GM12873 (cell line): ENCODE results near the gene IFI27L1.

Source experiments
- TF ChIP-seq, protein P1 (sequence below): IDR thresholded peaks from 2 replicates; pipeline ENCODE4 v1.5.1; 2012; ENCODE audit warnings: low read depth, mild to moderate bottlenecking, moderate library complexity, low read length, control low read depth; ENCODE audit not compliant: insufficient read depth; ENCODE audit errors: missing control alignments

Gene IFI27L1

DNA sequence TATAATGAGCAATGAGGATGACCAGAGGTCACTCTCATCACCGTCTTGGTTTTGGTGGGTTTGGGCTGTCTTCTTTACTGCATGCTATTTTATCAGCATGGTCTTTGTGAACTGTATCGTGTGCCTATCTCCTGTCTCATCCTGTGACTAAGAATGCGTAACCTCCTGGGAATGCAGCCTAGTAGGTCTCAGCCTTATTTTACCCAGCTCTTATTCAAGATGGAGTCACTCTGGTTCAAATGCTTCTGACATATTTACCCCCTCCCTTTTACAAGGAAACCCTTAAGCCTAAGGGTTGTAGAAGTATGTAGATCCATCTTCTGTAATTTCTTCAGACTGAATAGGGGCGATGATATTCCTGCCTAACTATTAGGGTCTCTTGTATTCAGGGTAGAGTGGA lies 8.4 kb downstream of the IFI27L1 start:
- TF ChIP-seq, protein P1, sequence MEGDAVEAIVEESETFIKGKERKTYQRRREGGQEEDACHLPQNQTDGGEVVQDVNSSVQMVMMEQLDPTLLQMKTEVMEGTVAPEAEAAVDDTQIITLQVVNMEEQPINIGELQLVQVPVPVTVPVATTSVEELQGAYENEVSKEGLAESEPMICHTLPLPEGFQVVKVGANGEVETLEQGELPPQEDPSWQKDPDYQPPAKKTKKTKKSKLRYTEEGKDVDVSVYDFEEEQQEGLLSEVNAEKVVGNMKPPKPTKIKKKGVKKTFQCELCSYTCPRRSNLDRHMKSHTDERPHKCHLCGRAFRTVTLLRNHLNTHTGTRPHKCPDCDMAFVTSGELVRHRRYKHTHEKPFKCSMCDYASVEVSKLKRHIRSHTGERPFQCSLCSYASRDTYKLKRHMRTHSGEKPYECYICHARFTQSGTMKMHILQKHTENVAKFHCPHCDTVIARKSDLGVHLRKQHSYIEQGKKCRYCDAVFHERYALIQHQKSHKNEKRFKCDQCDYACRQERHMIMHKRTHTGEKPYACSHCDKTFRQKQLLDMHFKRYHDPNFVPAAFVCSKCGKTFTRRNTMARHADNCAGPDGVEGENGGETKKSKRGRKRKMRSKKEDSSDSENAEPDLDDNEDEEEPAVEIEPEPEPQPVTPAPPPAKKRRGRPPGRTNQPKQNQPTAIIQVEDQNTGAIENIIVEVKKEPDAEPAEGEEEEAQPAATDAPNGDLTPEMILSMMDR = no peak

DNA sequence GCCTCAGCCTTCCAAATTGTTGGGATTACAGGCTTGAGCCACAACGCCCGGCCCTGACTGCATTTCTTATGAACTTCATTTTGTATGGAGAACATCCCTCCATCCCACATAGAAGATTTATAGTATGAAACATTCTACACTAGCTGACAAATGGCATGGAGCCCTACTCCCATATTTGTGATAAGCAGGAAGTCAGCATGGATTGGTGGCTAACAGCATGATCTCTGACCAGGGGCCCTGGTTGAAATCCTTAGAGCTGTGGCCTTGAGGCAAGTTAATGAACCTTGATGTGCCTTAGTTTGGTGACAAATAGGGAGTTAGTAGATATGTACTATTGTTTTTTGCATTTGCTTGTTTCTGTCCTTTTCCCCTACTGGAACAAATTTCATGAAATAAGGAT lies 12.3 kb downstream of the IFI27L1 start:
- TF ChIP-seq, protein P1 = no peak

DNA sequence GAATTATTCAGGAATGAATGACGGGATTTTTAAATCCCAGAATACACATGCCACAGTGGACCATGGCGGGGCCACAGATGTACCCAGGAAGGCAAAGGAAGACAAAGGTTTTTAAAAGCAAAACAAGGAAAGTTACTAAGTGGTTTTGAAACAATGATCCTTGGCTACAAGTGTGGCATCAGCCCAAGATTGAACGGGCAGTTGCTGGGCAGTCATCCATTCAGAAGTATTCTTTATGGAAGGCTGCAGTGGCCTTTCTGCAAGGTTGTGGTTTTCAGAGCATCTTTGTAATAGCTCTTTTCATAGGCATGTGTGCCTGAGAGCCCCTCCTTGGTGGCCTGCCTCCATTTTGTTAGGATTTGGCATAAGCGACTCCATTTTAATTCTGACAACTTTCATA lies 16.0 kb downstream of the IFI27L1 start:
- TF ChIP-seq, protein P1 = no peak

DNA sequence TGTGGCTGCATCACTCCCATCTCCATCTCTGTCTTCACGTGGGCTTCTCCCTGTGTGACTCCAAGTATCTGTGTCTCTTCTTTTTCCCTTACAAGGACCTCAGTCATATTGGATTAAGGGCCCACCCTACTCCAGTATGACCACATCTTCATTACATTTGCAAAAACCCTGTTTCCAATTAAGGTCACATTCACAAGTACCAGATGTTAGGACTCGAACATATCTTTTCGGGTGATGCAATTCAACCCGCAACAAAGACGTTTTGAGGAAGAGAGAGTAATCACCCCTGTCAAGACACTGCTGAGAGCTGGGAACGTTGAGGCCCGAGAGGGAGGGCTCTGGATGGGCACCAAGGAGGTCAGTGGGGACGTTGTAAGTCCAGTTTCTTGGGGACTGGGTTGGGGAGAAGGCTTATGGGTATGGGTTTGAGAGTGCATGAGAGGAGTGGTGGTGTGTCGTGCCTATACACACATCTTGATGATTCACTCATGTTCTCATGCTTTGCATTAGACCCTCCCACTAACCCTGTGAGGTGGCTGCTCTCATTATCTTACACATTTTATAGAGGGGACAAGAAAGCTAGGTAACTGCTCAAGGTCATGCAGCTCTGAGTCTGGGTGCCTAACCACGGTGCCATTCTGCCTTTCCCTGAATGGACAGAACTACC lies 17.3 kb downstream of the IFI27L1 start:
- TF ChIP-seq, protein P1 = no peak

DNA sequence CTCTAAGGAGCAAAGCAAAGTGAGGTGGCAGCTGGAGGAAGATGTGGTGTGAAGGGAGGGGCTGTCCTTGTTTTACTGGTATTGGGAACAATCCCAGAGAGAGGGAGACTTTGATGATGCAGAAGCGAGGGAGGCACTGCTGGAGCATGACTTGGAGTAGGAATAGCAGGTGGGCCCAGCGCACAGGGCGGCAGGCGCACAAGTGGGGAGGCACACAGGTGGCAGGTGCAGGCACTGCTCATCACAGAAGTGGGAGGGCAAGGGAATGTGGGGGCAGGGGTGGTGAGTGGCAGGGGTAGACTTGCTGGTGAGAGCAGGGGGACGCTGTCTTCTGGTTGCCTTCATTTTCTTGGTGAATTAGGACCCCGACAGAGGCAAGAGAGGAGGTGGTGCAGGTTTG lies 17.9 kb downstream of the IFI27L1 start:
- TF ChIP-seq, protein P1 = no peak

DNA sequence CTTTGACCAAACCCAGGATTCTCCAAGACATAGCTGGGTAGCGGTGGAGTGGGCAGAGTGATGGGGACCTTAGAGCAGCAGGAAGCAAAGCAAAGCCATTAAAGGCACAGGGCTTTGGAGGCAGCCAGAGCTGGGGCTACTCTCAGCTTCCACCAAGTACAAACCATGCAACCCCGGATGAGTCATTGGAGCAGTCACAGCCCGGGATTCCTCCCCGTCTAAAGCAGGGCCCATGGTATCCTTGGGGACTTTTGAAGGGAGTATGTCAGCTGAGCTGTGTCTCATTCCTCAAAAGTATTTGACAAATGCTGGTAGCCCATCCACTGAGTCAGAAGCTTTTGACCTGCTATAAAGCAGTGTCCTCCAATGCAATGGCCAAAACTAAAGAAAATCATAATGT lies 19.7 kb downstream of the IFI27L1 start:
- TF ChIP-seq, protein P1 = no peak

DNA sequence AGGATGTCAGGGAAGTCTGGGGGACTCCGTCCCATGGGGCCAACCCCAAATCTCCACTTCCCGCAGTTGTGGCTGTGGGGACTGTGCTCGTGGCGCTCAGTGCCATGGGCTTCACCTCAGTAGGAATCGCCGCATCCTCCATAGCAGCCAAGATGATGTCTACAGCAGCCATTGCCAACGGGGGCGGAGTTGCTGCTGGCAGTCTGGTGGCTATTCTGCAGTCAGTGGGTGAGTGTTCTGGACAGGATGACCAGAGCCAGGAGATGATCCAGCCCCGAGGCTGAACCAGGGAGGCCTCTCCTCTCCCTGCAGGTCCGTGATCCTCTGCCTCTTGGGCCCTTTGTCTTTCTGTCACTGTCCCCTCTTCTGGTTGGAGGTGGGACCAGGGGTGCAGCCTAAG lies 20.6 kb downstream of the IFI27L1 start:
- TF ChIP-seq, protein P1 = no peak
